Measurements from ENCODE around the gene KISS1.

- no peak for TF ChIP-seq CTCF (IDR thresholded peaks at IDR 0.05 in 8 of 11, conservative IDR thresholded peaks at IDR 0.05 in 3 of 11)
- no peak for TF ChIP-seq POLR2AphosphoS5 (IDR thresholded peaks at IDR 0.05)
- no peak for TF ChIP-seq POLR2A (IDR thresholded peaks at IDR 0.05)
Measured at GRCh38 chr1:204143276-204144041, 52.8 kb downstream of the KISS1 start.
